CD8-positive, alpha-beta memory T cell (primary cell): Measurements from ENCODE around the gene SOX30. TPM values are rescaled to one million over a fixed set of nuclear protein-coding genes. Genes with fewer than 3 reads are reported as not detected.

Source experiments
- CTCF ChIA-PET: fragments of 350-600 bp; sonication (Branson Sonifier 250); formaldehyde crosslinking; loops from one replicate; lab custom pipeline; 2021; ENCODE audit warnings: antibody characterized with exemption; lab: Charles Lee
- POLR2A ChIA-PET: fragments of 350-600 bp; sonication (Branson Sonifier 250); formaldehyde crosslinking; loops from one replicate; lab custom pipeline; 2021; ENCODE audit warnings: antibody characterized with exemption; lab: Charles Lee
- DNase-seq, 5 donors: peaks; one replicate each; pipeline versions ENCODE4 v3.0.0 to v3.0.0-alpha.2; 2020 to 2022; ENCODE audit warnings: mixed read lengths in 1 of 5
- H3K27ac ChIP-seq: one replicate; pipeline ENCODE4 v1.7.0; 2013; ENCODE audit warnings: low read depth, mild to moderate bottlenecking, low read length, moderate library complexity
- H3K27me3 ChIP-seq: 2 replicates; pipeline ENCODE4 v1.7.0; 2013; ENCODE audit warnings: low read length, mild to moderate bottlenecking; ENCODE audit not compliant: insufficient read depth, poor library complexity, severe bottlenecking
- H3K36me3 ChIP-seq: 2 replicates; pipeline ENCODE4 v1.7.0; 2013; ENCODE audit warnings: mild to moderate bottlenecking, low read length, moderate library complexity; ENCODE audit not compliant: insufficient read depth
- H3K4me1 ChIP-seq: 2 replicates; pipeline ENCODE4 v1.7.0; 2013; ENCODE audit warnings: mild to moderate bottlenecking, low read length, moderate library complexity; ENCODE audit not compliant: insufficient read depth
- H3K4me3 ChIP-seq: 2 replicates; pipeline ENCODE4 v1.7.0; 2013; ENCODE audit warnings: mild to moderate bottlenecking, low read length
- H3K9me3 ChIP-seq: 2 replicates; pipeline ENCODE4 v1.7.0; 2013; ENCODE audit warnings: mild to moderate bottlenecking, low read length
- H3K27ac Mint-ChIP-seq, 8 donors: one replicate each; pipeline ENCODE4 v1.8.0; 2020 to 2021; ENCODE audit warnings: mixed read lengths in 8 of 8, mild to moderate bottlenecking in 6 of 8, inconsistent platforms in 3 of 8, moderate library complexity in 3 of 8
- H3K27me3 Mint-ChIP-seq, 2 donors: one replicate each; pipeline ENCODE4 v1.8.0; 2020 to 2021; ENCODE audit warnings: mixed read lengths in 2 of 2, mild to moderate bottlenecking in 1 of 2, moderate library complexity in 1 of 2
- H3K36me3 Mint-ChIP-seq, 3 donors: one replicate each; pipeline ENCODE4 v1.8.0; 2020 to 2021; ENCODE audit warnings: mixed read lengths in 3 of 3, inconsistent platforms in 1 of 3, mild to moderate bottlenecking in 1 of 3
- H3K4me1 Mint-ChIP-seq, 3 donors: one replicate each; pipeline ENCODE4 v1.8.0; 2020 to 2021; ENCODE audit warnings: mixed read lengths in 3 of 3, inconsistent platforms in 1 of 3, mild to moderate bottlenecking in 1 of 3
- H3K4me3 Mint-ChIP-seq, 7 donors: one replicate each; pipeline ENCODE4 v1.8.0; 2020 to 2021; ENCODE audit warnings: mixed read lengths in 7 of 7, mild to moderate bottlenecking in 6 of 7, moderate library complexity in 4 of 7, inconsistent platforms in 2 of 7
- H3K9me3 Mint-ChIP-seq, 5 donors: one replicate each; pipeline ENCODE4 v1.8.0; 2020 to 2022; ENCODE audit warnings: mixed read lengths in 5 of 5, mild to moderate bottlenecking in 3 of 5, moderate library complexity in 2 of 5, inconsistent platforms in 1 of 5
- polyA plus RNA-seq: library from polyadenylated mRNA; unstranded; fragments of 300-500 nt; fragmentation: Illumina TruSeq; gene quantifications from one replicate; pipeline ENCODE4 v1.2.3, GENCODE V29; 2021
- total RNA-seq, 2 experiments: library from RNA; stranded (reverse); gene quantifications; one replicate each; pipeline ENCODE4 v1.2.3, GENCODE V29; 2021

The SOX30 gene
- total and polyA plus RNA-seq, 3 experiments from 2014 or later, result 0.09 to 0.28 (median 0.11) TPM

- ChIA-PET CTCF (interaction anchor here (1.1 kb wide), 1 partner anchor 39 kb away, joined by 5 read pairs; the partner anchor contains the start of gene SOX30), POLR2A (no interaction called here)
- Histone ChIP-seq H3K4me3 (no peak overlapping the region), H3K4me1 (peaks cover 36% of the 10 kb centered on the region), H3K27ac (no peak overlapping the region), H3K36me3 (no peaks in the 10 kb centered on the region), H3K9me3 (no peaks in the 10 kb centered on the region), H3K27me3 (no peaks in the 10 kb centered on the region)
- Mint-ChIP-seq H3K36me3 (peaks cover 0 to 2% (median 0%) of the 10 kb centered on the region in 3 donors), H3K4me3 (no peak overlapping the region), H3K4me1 (peaks cover 33 to 49% (median 42%) of the 10 kb centered on the region in 3 donors), H3K27me3 (peaks cover 0 to 2% of the 10 kb centered on the region in 2 donors), H3K27ac (peak overlapping the region in 2 of 8 donors; percentile 8 to 46), H3K9me3 (no peaks in the 10 kb centered on the region)
- no peak for DNase-seq
Observed at GRCh38 chr5:157612581-157612980, 39.7 kb downstream of the SOX30 start.

GRCh38 chr5:157611571-157612476 lies 40.4 kb downstream of the SOX30 start:
- Histone ChIP-seq H3K36me3 (no peaks in the 10 kb centered on the region), H3K4me1 (peaks cover 41% of the 10 kb centered on the region), H3K27ac (peak overlapping the region; percentile 12), H3K27me3 (no peaks in the 10 kb centered on the region), H3K9me3 (no peaks in the 10 kb centered on the region), H3K4me3 (no peak overlapping the region)
- H3K36me3 Mint-ChIP-seq, result peaks cover 0 to 2% (median 0%) of the 10 kb centered on the region in 3 donors
- H3K27ac Mint-ChIP-seq, result peak overlapping the region in 3 of 8 donors; percentile 7 to 38 (median 8)
- ChIA-PET POLR2A (no interaction called here), CTCF (interaction anchor here (1.1 kb wide), 1 partner anchor 40 kb away, joined by 5 read pairs; the partner anchor contains the start of gene SOX30)
- no peaks in the 10 kb centered on the region for H3K9me3 Mint-ChIP-seq
- peaks cover 41 to 56% (median 49%) of the 10 kb centered on the region in 3 donors for H3K4me1 Mint-ChIP-seq
- peaks cover 0 to 2% of the 10 kb centered on the region in 2 donors for H3K27me3 Mint-ChIP-seq
- no peak for DNase-seq
- no peak overlapping the region for H3K4me3 Mint-ChIP-seq

- POLR2A ChIA-PET, result no interaction called here
- Histone ChIP-seq H3K4me1 (peaks cover 41% of the 10 kb centered on the region), H3K27me3 (no peaks in the 10 kb centered on the region), H3K36me3 (no peaks in the 10 kb centered on the region), H3K4me3 (no peak overlapping the region), H3K27ac (no peak overlapping the region), H3K9me3 (no peaks in the 10 kb centered on the region)
- Mint-ChIP-seq H3K36me3 (peaks cover 0 to 2% (median 0%) of the 10 kb centered on the region in 3 donors), H3K27ac (peak overlapping the region in 1 of 8 donors; percentile 7), H3K4me1 (peaks cover 44 to 60% (median 52%) of the 10 kb centered on the region in 3 donors), H3K9me3 (no peaks in the 10 kb centered on the region), H3K4me3 (no peak overlapping the region), H3K27me3 (peaks cover 0 to 2% of the 10 kb centered on the region in 2 donors)
- CTCF ChIA-PET, result interaction anchor here (0.9 kb wide), 1 partner anchor 132 kb away, joined by 3 read pairs; no protein-coding TSS in a partner anchor
- DNase-seq, result no peak
Observed at GRCh38 chr5:157610990-157611389, 41.2 kb downstream of the SOX30 start.

GRCh38 chr5:157608972-157609565 lies 43.2 kb downstream of the SOX30 start:
- Histone ChIP-seq H3K4me1 (peaks cover 48% of the 10 kb centered on the region), H3K27me3 (no peaks in the 10 kb centered on the region), H3K9me3 (no peaks in the 10 kb centered on the region), H3K4me3 (no peak overlapping the region), H3K27ac (no peak overlapping the region), H3K36me3 (no peaks in the 10 kb centered on the region)
- no peak for DNase-seq
- Mint-ChIP-seq H3K9me3 (no peaks in the 10 kb centered on the region), H3K4me1 (peaks cover 48 to 66% (median 58%) of the 10 kb centered on the region in 3 donors), H3K27me3 (peaks cover 0 to 1% of the 10 kb centered on the region in 2 donors), H3K36me3 (no peaks in the 10 kb centered on the region), H3K27ac (peak overlapping the region in 2 of 8 donors; percentile 6 to 68), H3K4me3 (no peak overlapping the region)
- ChIA-PET POLR2A (interaction anchor here (0.6 kb wide), 1 partner anchor 65 kb away, joined by 3 read pairs; no protein-coding TSS in a partner anchor), CTCF (interaction anchor here (0.6 to 1.3 kb wide), 2 partner anchors 18 to 110 kb away, joined by 3 read pairs; no protein-coding TSS in a partner anchor)

- Histone ChIP-seq H3K27me3 (no peaks in the 10 kb centered on the region), H3K4me3 (no peak overlapping the region), H3K27ac (no peak overlapping the region), H3K9me3 (no peaks in the 10 kb centered on the region), H3K4me1 (peaks cover 48% of the 10 kb centered on the region), H3K36me3 (no peaks in the 10 kb centered on the region)
- no peaks in the 10 kb centered on the region for H3K27me3 Mint-ChIP-seq
- H3K4me1 Mint-ChIP-seq, result peaks cover 53 to 66% (median 59%) of the 10 kb centered on the region in 3 donors
- ChIA-PET POLR2A (no interaction called here), CTCF (interaction anchor here (0.8 kb wide), 1 partner anchor 136 kb away, joined by 3 read pairs; the partner anchor contains the start of gene LSM11)
- peak overlapping the region; percentile 64 to 95 (median 87) for H3K27ac Mint-ChIP-seq
- no peaks in the 10 kb centered on the region for H3K9me3 Mint-ChIP-seq
- no peaks in the 10 kb centered on the region for H3K36me3 Mint-ChIP-seq
- DNase-seq, result peak in 4 of 5 donors; percentile 56 to 74 (median 60)
- H3K4me3 Mint-ChIP-seq, result peak overlapping the region; percentile 1 to 76 (median 56)
Observed at GRCh38 chr5:157607371-157608161, 44.7 kb downstream of the SOX30 start.

- CTCF ChIA-PET, result no interaction called here
- H3K4me1 Mint-ChIP-seq, result peaks cover 53 to 69% (median 55%) of the 10 kb centered on the region in 3 donors
- no peaks in the 10 kb centered on the region for H3K27me3 Mint-ChIP-seq
- Histone ChIP-seq H3K27me3 (no peaks in the 10 kb centered on the region), H3K9me3 (no peaks in the 10 kb centered on the region), H3K27ac (no peak overlapping the region), H3K4me3 (no peak overlapping the region), H3K4me1 (peaks cover 47% of the 10 kb centered on the region), H3K36me3 (no peaks in the 10 kb centered on the region)
- no peaks in the 10 kb centered on the region for H3K9me3 Mint-ChIP-seq
- DNase-seq, result no peak
- POLR2A ChIA-PET, result no interaction called here
- H3K4me3 Mint-ChIP-seq, result no peak overlapping the region
- H3K27ac Mint-ChIP-seq, result peak overlapping the region in 5 of 8 donors; percentile 16 to 79 (median 38)
- no peaks in the 10 kb centered on the region for H3K36me3 Mint-ChIP-seq
Observed at GRCh38 chr5:157606046-157606445, 46.2 kb downstream of the SOX30 start.
